Psoas muscle (tissue), 8 donors: ENCODE results near the gene GARS1. TPM values are rescaled to one million over a fixed set of nuclear protein-coding genes. Genes with fewer than 3 reads are reported as not detected.
A peak's percentile ranks its signal among the peaks of the same experiment; 100 is the strongest.

Experiments used
- ATAC-seq, 4 donors: fragments of 200-7000 bp; cut with Tn5 transposase; one replicate each; pipeline ENCODE4 v1.9.1; 2020; ENCODE audit warnings: moderate library complexity in 3 of 4, mild to moderate bottlenecking in 2 of 4
- DNase-seq, 2 donors: peaks; one replicate each; pipeline ENCODE4 v3.0.0-alpha.2; 2020
- H3K27ac ChIP-seq: fragments of 200-600 bp; one replicate; pipeline ENCODE4 v1.8.0; 2022
- H3K27me3 ChIP-seq, 3 donors: fragments of 200-600 bp in 1 of 3; one replicate each; pipeline versions ENCODE4 v1.6.1 to v1.8.0; 2013 to 2022; ENCODE audit warnings: low read length in 2 of 3, mild to moderate bottlenecking in 2 of 3, moderate library complexity in 1 of 3; ENCODE audit not compliant: insufficient read depth in 3 of 3
- H3K36me3 ChIP-seq, 2 donors: fragments of 200-600 bp in 1 of 2; one replicate each; pipeline versions ENCODE4 v1.6.1 to v1.8.0; 2013 to 2022; ENCODE audit warnings: low read depth in 1 of 2, mild to moderate bottlenecking in 1 of 2, moderate library complexity in 1 of 2; ENCODE audit not compliant: insufficient read depth in 1 of 2
- H3K4me1 ChIP-seq: fragments of 200-600 bp; one replicate; pipeline ENCODE4 v1.8.0; 2022
- H3K4me3 ChIP-seq: fragments of 200-600 bp; one replicate; pipeline ENCODE4 v1.8.0; 2022; ENCODE audit warnings: mild to moderate bottlenecking
- H3K9me3 ChIP-seq: fragments of 200-600 bp; one replicate; pipeline ENCODE4 v1.8.0; 2022
- WGBS, 3 donors: extraction: QIAGEN DNeasy Blood & Tissue Kit; methylation state at CpG; one replicate each; pipeline versions ENCODE4 v1.1.6 to v1.1.7; 2013; 5-methylcytosine and 5-hydroxymethylcytosine counted together
- intact Hi-C, 2 donors: fragments of 100-400 bp; cut with DNase I; formaldehyde crosslinking; loops; one replicate each; pipeline versions ENCODE4 v1.11.0 to v1.14.2; 2022
- polyA plus RNA-seq, 3 donors: library from polyadenylated mRNA; stranded (reverse); fragments of 200-250 nt; gene quantifications; one replicate each; pipeline ENCODE4 v1.2.3, GENCODE V29; 2013
- total RNA-seq, 4 donors: library from RNA; stranded (reverse); fragmentation: NEBNext Ultra II Directional in 2 of 4; extraction: Animal tissue kit (Norgen Biotek cat#: 25700) in 2 of 4; gene quantifications; one replicate each; pipeline versions ENCODE4 v1.2.1 to v1.2.4, GENCODE V29; 2021 to 2023
- TF ChIP-seq, protein P1 (sequence below): fragments of 200-600 bp; IDR thresholded peaks from one replicate; pipeline ENCODE4 v1.8.0; 2022; ENCODE audit warnings: antibody characterized with exemption
- donor health status: healthy with polysubstance abuse.
- donor health status: DM: no; HTN: no; CAD: no; lungs with moderate emphysema.
- donor health status: Bipolar disorder and iron deficiency.
- donor health status: healthy.
- donor health status: DM: yes; HTN: yes; CAD: no.
- donor health status: DM: no; HTN: no; CAD: no.
- donor health status: DM: no; HTN: no; CAD: no.
- donor health status: DM: yes; HTN: yes; CAD: no.

The GARS1 gene
- total and polyA plus RNA-seq, 7 donors = 44.5 to 146 (median 65.5) TPM

GRCh38 chr7:30642789-30643188 is 48.1 kb downstream of the GARS1 start:
- Histone ChIP-seq H3K27me3 (no peaks in the 10 kb centered on the region), H3K4me3 (no peak overlapping the region), H3K9me3 (no peaks in the 10 kb centered on the region), H3K27ac (no peak overlapping the region), H3K4me1 (no peaks in the 10 kb centered on the region), H3K36me3 (peaks cover 0 to 35% of the 10 kb centered on the region in 2 donors)
- no peak for ATAC-seq
- TF ChIP-seq, protein P1, sequence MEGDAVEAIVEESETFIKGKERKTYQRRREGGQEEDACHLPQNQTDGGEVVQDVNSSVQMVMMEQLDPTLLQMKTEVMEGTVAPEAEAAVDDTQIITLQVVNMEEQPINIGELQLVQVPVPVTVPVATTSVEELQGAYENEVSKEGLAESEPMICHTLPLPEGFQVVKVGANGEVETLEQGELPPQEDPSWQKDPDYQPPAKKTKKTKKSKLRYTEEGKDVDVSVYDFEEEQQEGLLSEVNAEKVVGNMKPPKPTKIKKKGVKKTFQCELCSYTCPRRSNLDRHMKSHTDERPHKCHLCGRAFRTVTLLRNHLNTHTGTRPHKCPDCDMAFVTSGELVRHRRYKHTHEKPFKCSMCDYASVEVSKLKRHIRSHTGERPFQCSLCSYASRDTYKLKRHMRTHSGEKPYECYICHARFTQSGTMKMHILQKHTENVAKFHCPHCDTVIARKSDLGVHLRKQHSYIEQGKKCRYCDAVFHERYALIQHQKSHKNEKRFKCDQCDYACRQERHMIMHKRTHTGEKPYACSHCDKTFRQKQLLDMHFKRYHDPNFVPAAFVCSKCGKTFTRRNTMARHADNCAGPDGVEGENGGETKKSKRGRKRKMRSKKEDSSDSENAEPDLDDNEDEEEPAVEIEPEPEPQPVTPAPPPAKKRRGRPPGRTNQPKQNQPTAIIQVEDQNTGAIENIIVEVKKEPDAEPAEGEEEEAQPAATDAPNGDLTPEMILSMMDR = no peak
- WGBS, 3 donors = 89 to 92% (median 90%) methylated on average over 4 of the region's 4 CpGs
- intact Hi-C loops = no loop called here
- no peak for DNase-seq

DNA sequence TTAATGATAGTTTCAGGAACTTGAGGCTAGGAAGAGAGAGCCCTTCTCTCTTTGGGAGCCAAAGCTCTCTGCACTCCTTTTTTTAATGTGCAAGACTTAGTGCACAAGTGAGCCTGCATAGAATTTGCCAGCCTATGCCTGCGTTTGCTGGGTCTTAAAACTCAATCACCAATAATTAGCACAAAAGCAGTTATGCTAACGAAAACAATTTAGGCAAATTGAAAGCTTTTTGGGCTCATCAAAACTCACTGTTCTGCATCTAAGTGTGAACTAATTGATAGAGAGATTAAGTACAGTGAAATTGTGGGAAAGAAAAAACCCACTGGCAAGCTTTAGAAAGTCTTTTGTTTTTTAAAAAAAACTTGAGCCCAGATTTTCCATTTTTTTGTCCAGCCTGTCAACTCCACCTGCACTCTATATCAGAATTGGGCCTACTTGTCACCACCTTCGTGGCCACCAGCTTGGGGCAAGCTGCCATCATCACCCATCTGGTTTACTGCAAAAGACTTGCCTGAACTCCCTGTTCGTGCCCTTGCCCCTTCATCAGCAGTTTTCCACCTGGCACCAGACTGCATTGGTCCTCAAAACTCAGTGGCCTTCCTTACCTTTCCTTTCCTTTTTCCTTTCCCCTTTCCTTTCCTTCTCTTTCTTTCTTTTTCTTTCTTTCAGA is 49.7 kb downstream of the GARS1 start:
- Histone ChIP-seq H3K27ac (no peak overlapping the region), H3K4me1 (no peaks in the 10 kb centered on the region), H3K36me3 (peaks cover 0 to 35% of the 10 kb centered on the region in 2 donors), H3K4me3 (no peak overlapping the region), H3K27me3 (no peaks in the 10 kb centered on the region), H3K9me3 (no peaks in the 10 kb centered on the region)
- intact Hi-C loops = no loop called here
- WGBS, 3 donors = 73 to 86% (median 78%) methylated on average over 4 of the region's 4 CpGs
- TF ChIP-seq, protein P1 = no peak
- no peak for DNase-seq
- no peak for ATAC-seq

- Histone ChIP-seq H3K4me1 (no peaks in the 10 kb centered on the region), H3K4me3 (no peak overlapping the region), H3K9me3 (no peaks in the 10 kb centered on the region), H3K27me3 (no peaks in the 10 kb centered on the region), H3K36me3 (peaks cover 0 to 35% of the 10 kb centered on the region in 2 donors), H3K27ac (no peak overlapping the region)
- TF ChIP-seq, protein P1 = no peak
- intact Hi-C loops = no loop called here
- DNase-seq = no peak
- WGBS, 3 donors = 76 to 90% (median 79%) methylated on average over 3 of the region's 3 CpGs
- no peak for ATAC-seq
Observed at GRCh38 chr7:30645661-30646060, 51.0 kb downstream of the GARS1 start.

- peaks cover 0 to 35% of the 10 kb centered on the region in 2 donors for H3K36me3 ChIP-seq
- H3K4me3 ChIP-seq = no peak overlapping the region
- H3K4me1 ChIP-seq = no peaks in the 10 kb centered on the region
- DNase-seq (no peak), ATAC-seq (peak in 1 of 4 donors; percentile 24)
- intact Hi-C loops = no loop called here
- TF ChIP-seq, protein P1 = no peak
- H3K27me3 ChIP-seq = no peaks in the 10 kb centered on the region
- 88 to 91% (median 91%) methylated on average over 12 of the region's 12 CpGs for WGBS, 3 donors
- H3K27ac ChIP-seq = no peak overlapping the region
- H3K9me3 ChIP-seq = no peaks in the 10 kb centered on the region
Observed at GRCh38 chr7:30646154-30646553, 51.5 kb downstream of the GARS1 start.
